HepG2 (cell line): ENCODE measurements around the gene LRRC27. TPM values are rescaled to one million over a fixed set of nuclear protein-coding genes. Genes with fewer than 3 reads are reported as not detected.

Experiments
- ARID5B ChIP-seq: IDR thresholded peaks from 2 replicates; pipeline ENCODE4 v1.4.0; 2020; ENCODE audit warnings: mild to moderate bottlenecking, missing genetic modification reagents
- FOSL2 ChIP-seq: sonication (generic); formaldehyde crosslinking; IDR thresholded peaks from 2 replicates; pipeline ENCODE4 v1.4.0; 2020; ENCODE audit warnings: missing genetic modification reagents
- IKZF1 ChIP-seq: fragments of 450-650 bp; IDR thresholded peaks from 2 replicates; pipeline ENCODE4 v1.7.1; 2016
- MYC ChIP-seq: sonication (generic); formaldehyde crosslinking; IDR thresholded peaks from 2 replicates; pipeline ENCODE4 v1.9.0; 2021; ENCODE audit warnings: missing genetic modification reagents, borderline replicate concordance
- PHF20 ChIP-seq: sonication (generic); formaldehyde crosslinking; IDR thresholded peaks from 2 replicates; pipeline ENCODE4 v1.5.0; 2020; ENCODE audit warnings: mild to moderate bottlenecking, missing genetic modification reagents
- RAD21 ChIP-seq: fragments of 450-650 bp; formaldehyde crosslinking; IDR thresholded peaks from 2 replicates; pipeline ENCODE4 v1.5.0; 2020; ENCODE audit warnings: mild to moderate bottlenecking
- SMAD1 ChIP-seq: sonication (generic); formaldehyde crosslinking; IDR thresholded peaks from 2 replicates; pipeline ENCODE4 v1.4.0; 2020; ENCODE audit warnings: missing genetic modification reagents, low read depth, mild to moderate bottlenecking, borderline replicate concordance
- ZFYVE20 ChIP-seq: sonication (generic); formaldehyde crosslinking; IDR thresholded peaks from 2 replicates; pipeline ENCODE4 v1.8.0; 2023; ENCODE audit warnings: low read depth, mild to moderate bottlenecking, moderate library complexity, missing genetic modification reagents, borderline replicate concordance
- ZNF263 ChIP-seq: sonication (generic); formaldehyde crosslinking; IDR thresholded peaks from 2 replicates; pipeline ENCODE4 v1.4.0; 2020; ENCODE audit warnings: missing genetic modification reagents
- ZNF318 ChIP-seq: sonication (generic); formaldehyde crosslinking; IDR thresholded peaks from 2 replicates; pipeline ENCODE4 v1.4.0; 2020; ENCODE audit warnings: mild to moderate bottlenecking, missing genetic modification reagents
- ZNF574 ChIP-seq: sonication (generic); formaldehyde crosslinking; IDR thresholded peaks from 2 replicates; pipeline ENCODE4 v1.4.0; 2020; ENCODE audit warnings: missing genetic modification reagents
- ZNF598 ChIP-seq: sonication (generic); formaldehyde crosslinking; IDR thresholded peaks from 2 replicates; pipeline ENCODE4 v1.5.1; 2020; ENCODE audit warnings: mild to moderate bottlenecking, missing genetic modification reagents, borderline replicate concordance
- ZSCAN5A ChIP-seq: sonication (generic); formaldehyde crosslinking; IDR thresholded peaks from 2 replicates; pipeline ENCODE4 v1.8.0; 2022; ENCODE audit warnings: mild to moderate bottlenecking, missing genetic modification reagents, borderline replicate concordance
- polyA plus RNA-seq, 8 experiments: library from polyadenylated mRNA; depleted of rRNA in 3 of 8; stranded (reverse) in 7 of 8; unstranded in 1 of 8; fragments of >200 nt; fragmentation: Illumina TruSeq in 4 of 8; extraction: Trizol in 4 of 8; gene quantifications; 2 replicates each; pipeline versions ENCODE4 v1.2.1 to v1.2.3, GENCODE V29; 2011 to 2016; ENCODE audit warnings: low read depth in 4 of 8, missing spikeins in 1 of 8, mixed read lengths in 1 of 8; ENCODE audit not compliant: insufficient read depth in 1 of 8
- total RNA-seq, 5 experiments: library from RNA; depleted of rRNA; stranded (reverse); fragments of >200 nt; fragmentation: Illumina TruSeq; extraction: Trizol; gene quantifications; 2 replicates each; pipeline ENCODE4 v1.2.3, GENCODE V29; 2016; ENCODE audit warnings: low read depth in 1 of 5

LRRC27 gene
- total and polyA plus RNA-seq, 2 of the 13 experiments (the other 11 are each of a cell fraction or from before 2014, with no cell fraction given) = 4.2 to 4.6 TPM

GRCh38 chr10:132322586-132323048, 9.4 kb upstream of the LRRC27 start (continued):
- no peak for TF ChIP-seq ZNF318 (CRISPR knock-in tag)
- TF ChIP-seq ZNF574 (CRISPR knock-in tag) = peak; percentile 51; the same call in 1 of the 2 replicates
- TF ChIP-seq ZSCAN5A (CRISPR knock-in tag) = no peak
- no peak; the same call in 1 of the 2 replicates for TF ChIP-seq FOSL2
- no peak for TF ChIP-seq ZNF598
- no peak for TF ChIP-seq SMAD1 (CRISPR knock-in tag)
- TF ChIP-seq ARID5B (CRISPR knock-in tag) = no peak
- TF ChIP-seq MYC (CRISPR knock-in tag) = peak; percentile 46; the same call in 1 of the 2 replicates
- no peak for TF ChIP-seq IKZF1
- TF ChIP-seq ZFYVE20 (CRISPR knock-in tag) = no peak
- TF ChIP-seq RAD21 (CRISPR knock-in tag) = 0 out of 2 replicates have a peak, but pooled peaks have one; percentile 11
- TF ChIP-seq PHF20 (CRISPR knock-in tag) = no peak
- TF ChIP-seq ZNF263 = no peak
